Astrocyte of the spinal cord (primary cell): ENCODE results near the gene TTN.

ENCODE experiments used
- DNase-seq: peaks from one replicate; pipeline ENCODE4 v3.0.0; 2011; ENCODE audit warnings: low read depth, low spot score
- H3K4me3 ChIP-seq: 2 replicates; pipeline ENCODE4 v1.5.1; 2011; ENCODE audit warnings: low read depth, mild to moderate bottlenecking, low read length, moderate library complexity
- in situ Hi-C: cut with HindIII; loops from 2 replicates; pipeline ENCODE4 v1.10.0; 2017; ENCODE audit warnings: low sequenced_read_pairs
- TF ChIP-seq, protein P1 (sequence below): IDR thresholded peaks from 2 replicates; pipeline ENCODE4 v1.5.1; 2012; ENCODE audit warnings: low read depth, mild to moderate bottlenecking, low read length, inconsistent platforms

The TTN gene

DNA sequence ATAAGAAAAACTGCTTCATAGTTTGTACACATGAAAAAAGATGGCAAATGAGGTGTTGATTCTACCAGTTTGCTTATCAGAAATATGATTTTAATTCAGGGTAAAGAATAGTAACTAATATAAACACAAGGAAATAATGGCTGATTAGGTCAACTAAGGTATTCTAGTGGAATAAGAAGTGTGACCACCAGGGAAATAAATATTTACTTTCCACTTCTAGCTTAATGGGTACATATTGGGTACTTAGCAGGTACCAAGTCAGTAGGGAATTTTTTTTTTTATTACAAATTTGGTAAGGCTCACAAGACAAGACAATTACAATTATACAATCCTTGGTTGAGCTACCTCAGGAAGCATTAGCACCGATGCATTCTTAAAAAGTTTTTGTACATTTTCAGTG, 191.3 kb downstream of the TTN start:
- TF ChIP-seq, protein P1, sequence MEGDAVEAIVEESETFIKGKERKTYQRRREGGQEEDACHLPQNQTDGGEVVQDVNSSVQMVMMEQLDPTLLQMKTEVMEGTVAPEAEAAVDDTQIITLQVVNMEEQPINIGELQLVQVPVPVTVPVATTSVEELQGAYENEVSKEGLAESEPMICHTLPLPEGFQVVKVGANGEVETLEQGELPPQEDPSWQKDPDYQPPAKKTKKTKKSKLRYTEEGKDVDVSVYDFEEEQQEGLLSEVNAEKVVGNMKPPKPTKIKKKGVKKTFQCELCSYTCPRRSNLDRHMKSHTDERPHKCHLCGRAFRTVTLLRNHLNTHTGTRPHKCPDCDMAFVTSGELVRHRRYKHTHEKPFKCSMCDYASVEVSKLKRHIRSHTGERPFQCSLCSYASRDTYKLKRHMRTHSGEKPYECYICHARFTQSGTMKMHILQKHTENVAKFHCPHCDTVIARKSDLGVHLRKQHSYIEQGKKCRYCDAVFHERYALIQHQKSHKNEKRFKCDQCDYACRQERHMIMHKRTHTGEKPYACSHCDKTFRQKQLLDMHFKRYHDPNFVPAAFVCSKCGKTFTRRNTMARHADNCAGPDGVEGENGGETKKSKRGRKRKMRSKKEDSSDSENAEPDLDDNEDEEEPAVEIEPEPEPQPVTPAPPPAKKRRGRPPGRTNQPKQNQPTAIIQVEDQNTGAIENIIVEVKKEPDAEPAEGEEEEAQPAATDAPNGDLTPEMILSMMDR: no peak
- H3K4me3 ChIP-seq: no peak overlapping the region
- DNase-seq: no peak
- in situ Hi-C loops: no loop called here

DNA sequence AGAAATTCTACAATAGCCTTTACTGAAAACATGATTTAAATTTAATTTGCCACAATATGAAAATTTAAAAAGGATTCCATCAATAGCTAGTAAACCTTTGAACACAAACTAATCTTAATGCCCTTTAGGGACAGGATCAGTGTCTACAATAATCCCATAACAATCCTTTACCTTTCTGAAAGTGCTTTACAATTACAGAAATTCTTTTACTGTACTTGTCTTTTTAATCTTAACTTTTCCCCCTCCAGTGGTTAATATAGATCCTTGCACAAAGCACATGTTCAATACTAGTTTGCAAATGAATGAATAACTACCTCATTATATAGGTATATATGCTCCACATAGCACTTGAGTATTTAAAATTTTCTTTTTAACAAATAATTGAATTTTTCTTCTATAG, 204.3 kb downstream of the TTN start:
- in situ Hi-C loops: no loop called here
- H3K4me3 ChIP-seq: no peak overlapping the region
- TF ChIP-seq, protein P1: no peak
- no peak for DNase-seq

DNA sequence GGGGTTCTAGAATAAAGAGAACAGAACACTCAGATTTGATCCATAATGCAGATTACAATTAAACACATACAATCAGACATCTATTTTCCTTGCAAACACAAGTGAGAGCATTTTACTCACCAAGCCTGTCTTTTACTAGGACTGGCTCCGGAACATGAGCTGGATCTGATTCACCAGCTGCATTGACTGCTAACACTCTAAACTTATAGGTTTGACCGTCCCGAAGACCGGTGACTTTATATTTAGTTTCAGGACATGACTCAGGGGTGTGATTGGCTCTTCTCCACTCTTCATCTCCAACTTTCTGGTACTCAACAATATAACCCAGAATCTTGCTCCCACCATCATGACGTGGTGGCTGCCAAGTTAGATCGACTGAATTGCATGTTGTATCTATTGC, 214.6 kb downstream of the TTN start:
- H3K4me3 ChIP-seq: no peak overlapping the region
- no peak for DNase-seq
- in situ Hi-C loops: no loop called here
- TF ChIP-seq, protein P1: no peak

DNA sequence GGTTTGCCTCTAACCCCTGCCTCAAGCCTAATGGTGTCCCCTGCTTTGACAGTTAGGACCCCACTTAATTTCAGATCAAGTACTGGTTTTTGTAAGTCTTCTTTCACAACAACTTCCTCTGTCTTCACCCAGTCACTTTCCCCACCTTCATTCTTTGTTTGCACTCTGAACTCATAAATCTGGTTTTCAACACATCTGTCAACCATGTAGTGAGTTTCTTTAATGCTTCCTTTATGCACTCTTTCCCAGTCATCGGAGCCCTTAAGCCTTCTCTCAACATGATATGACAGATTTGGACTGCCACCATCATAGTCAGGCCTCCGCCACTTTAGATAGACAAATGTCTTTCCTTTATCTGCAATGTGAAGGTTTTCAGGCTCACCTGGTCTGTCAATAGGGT, 217.9 kb downstream of the TTN start:
- DNase-seq: no peak
- no peak overlapping the region for H3K4me3 ChIP-seq
- TF ChIP-seq, protein P1: no peak
- in situ Hi-C loops: no loop called here

DNA sequence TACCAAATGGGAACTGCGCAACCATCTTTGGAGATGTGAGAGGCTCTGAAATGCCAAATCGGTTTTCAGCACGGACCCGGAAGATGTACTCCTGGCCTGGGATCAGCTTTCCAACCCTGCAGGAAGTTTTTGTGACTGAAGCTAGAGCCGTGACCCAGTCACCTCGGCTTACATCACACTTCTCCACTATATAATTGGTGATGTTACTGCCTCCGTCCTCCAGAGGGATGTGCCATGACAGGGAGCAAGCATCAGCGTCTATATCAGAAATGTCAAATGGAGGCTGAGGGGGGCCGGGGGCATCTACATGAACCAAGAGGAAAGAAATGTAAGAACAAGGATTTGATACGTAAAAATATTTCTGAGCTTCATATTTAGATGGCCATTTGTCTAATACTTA, 222.6 kb downstream of the TTN start:
- TF ChIP-seq, protein P1: no peak
- DNase-seq: no peak
- in situ Hi-C loops: no loop called here
- H3K4me3 ChIP-seq: no peak overlapping the region

DNA sequence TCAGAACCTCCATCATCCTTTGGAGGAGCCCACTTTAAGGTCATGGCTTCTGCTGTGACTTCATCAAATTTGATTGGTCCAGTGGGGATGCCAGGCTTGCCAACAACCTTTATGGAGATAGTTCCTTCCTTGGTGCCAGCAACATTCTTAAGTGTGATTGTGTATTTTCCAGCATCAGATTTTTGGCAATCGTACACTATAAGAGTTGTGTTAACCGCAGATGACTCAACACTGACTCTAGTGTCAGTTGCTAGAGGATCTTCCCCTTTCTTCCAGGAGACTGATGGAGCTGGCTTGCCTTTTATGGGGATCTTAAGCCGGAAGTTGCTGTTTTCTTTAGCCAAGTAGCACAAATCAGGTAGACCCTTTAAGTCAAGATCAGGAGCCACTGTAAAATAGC, 228.2 kb downstream of the TTN start:
- DNase-seq: peak; percentile 46
- in situ Hi-C loops: no loop called here
- H3K4me3 ChIP-seq: no peak overlapping the region
- TF ChIP-seq, protein P1: no peak

DNA sequence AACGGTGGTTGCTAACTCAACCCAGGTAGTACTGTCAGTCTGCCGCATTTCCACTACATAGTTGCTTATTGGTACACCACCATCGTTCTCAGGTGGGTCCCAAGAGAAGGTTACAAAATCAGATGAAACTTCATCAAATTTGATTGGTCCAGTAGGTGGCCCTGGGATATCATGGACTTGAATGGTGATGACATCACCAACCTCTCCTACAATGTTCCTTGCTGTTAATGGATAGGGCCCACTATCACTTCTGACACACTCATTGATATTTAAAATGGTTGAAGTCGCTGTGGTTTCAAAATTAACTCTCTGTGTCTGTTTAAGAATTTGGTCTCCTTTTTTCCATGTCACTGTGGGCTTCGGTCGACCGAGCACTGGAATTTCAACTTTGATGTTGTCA, 232.4 kb downstream of the TTN start:
- no peak for DNase-seq
- in situ Hi-C loops: no loop called here
- TF ChIP-seq, protein P1: no peak

More for the DNA sequence above, 232.4 kb downstream of the TTN start:
- no peak overlapping the region for H3K4me3 ChIP-seq
